ENCODE data around the gene PAM.

The PAM gene

DNA sequence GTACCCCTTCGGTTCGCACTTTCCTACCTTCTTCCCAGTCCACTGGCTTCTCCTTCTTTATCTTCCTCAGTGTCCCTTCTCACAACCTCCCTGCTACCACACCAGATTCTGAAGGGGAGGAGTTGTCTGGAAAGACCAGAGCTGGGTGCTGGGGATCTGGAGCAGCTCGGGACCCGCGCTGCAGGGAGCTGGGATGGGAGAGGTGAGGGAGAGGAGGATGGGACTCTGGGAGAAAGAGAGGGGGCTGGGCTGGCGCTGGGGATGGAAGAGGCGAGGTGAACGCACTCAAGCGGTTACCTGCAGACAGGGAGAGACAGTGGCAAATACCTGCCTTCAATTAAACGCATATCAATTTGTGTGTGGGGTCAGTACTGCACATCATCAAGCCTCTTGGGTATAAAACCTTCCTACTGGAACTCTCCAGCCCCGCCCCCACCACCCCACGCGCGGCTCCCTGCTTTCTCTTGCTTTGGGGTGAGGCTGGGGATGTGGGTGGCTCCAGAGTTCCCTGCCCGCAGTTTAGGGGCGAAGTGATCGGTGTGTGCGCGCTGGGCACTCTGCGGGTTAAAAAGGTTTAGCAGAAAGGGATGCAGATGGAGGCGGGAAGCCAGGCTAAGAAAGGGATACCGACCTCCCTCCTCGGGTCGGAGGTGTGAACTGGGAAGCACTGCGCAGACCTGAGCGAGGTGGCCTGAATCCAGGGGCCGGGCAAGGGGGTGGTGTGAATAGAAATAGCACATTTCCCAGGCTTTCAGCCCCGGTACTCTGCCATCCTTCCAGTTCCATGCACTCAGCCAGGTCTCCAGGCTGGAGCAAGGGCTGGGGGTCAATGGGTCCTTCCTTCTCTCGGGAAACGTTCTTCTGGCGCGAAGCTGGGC is 977 bp upstream of the PAM start (continued):
- TF ChIP-seq, protein P1, sequence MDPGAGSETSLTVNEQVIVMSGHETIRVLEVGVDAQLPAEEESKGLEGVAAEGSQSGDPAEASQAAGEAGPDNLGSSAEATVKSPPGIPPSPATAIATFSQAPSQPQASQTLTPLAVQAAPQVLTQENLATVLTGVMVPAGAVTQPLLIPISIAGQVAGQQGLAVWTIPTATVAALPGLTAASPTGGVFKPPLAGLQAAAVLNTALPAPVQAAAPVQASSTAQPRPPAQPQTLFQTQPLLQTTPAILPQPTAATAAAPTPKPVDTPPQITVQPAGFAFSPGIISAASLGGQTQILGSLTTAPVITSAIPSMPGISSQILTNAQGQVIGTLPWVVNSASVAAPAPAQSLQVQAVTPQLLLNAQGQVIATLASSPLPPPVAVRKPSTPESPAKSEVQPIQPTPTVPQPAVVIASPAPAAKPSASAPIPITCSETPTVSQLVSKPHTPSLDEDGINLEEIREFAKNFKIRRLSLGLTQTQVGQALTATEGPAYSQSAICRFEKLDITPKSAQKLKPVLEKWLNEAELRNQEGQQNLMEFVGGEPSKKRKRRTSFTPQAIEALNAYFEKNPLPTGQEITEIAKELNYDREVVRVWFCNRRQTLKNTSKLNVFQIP (CRISPR knock-in tag; IDR thresholded peaks at IDR 0.05; ENCODE audit: borderline replicate concordance, low read depth): no peak
- TF ChIP-seq ISL1 (CRISPR knock-in tag; IDR thresholded peaks at IDR 0.05) (no peak), RARB (CRISPR knock-in tag; IDR thresholded peaks at IDR 0.05) (no peak), OSR1 (CRISPR knock-in tag; IDR thresholded peaks at IDR 0.05) (no peak), BACH2 (CRISPR knock-in tag; IDR thresholded peaks at IDR 0.05; ENCODE audit: borderline replicate concordance) (no peak), ARNTL (CRISPR knock-in tag; IDR thresholded peaks at IDR 0.05; ENCODE audit: borderline replicate concordance, low read depth) (no peak)

DNA sequence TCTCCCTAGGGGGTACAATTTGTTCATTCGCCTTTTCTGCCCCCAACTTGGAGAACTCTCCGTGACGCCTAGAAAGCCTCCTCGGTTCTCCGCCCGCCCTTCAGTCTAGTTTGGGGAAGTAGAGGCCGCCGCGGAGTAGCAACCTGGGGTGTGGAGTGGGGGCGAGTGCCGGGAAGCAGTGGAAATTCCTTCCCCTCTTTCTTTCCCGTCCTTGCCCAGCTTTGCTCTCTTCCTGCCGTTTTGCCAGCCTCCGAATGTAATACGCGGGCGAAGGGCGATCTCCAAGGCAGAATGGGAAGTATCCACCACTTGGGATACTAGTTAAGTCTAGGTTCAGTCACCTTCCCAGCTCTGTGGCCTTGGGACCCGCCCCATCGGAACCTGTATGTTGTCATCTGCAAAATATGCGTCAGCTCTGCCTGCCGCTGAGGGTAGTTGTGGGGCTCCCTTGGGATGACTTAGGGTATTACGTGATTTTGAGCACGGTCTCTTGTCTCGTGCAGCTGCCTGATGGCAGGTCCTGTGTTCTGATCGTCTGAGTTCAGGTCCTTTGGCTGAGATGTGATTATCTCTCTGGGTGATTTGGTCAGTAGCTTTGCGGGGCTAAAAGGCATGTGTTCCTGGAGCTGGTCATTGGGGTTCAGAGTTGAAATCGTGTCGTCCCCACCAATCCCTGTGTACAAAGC is 724 bp downstream of the PAM start:
- peak; percentile 64 for ATAC-seq
- 0 out of 2 replicates have a peak, but pooled peaks have one; percentile 26 for TF ChIP-seq CSDC2 (CRISPR knock-in tag; IDR thresholded peaks at IDR 0.05)
- no peak for TF ChIP-seq ZFP3 (CRISPR knock-in tag; IDR thresholded peaks at IDR 0.05)
- no peak for TF ChIP-seq ARNTL (CRISPR knock-in tag; IDR thresholded peaks at IDR 0.05; ENCODE audit: borderline replicate concordance, low read depth)
- no peak for TF ChIP-seq ZNF70 (CRISPR knock-in tag; IDR thresholded peaks at IDR 0.05)

DNA sequence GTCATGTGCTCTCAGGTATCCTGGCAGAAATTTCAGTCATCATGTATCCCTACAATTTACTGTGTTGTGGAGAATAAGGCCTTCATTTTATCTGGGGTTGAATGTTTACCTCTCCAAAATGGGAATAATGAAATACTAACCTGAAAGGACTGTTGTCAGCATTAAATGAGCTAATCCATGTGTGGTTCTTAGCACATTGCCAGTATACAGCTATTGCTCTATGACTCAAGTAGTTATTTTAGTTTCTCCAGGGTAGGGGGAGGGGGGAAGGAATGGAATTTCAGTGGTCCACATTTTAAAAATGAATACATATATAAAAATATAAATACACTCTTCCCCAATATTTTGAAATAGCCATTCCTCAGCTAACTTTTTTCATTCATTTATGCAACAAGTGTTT is 3.5 kb downstream of the PAM start:
- TF ChIP-seq ZNF8 (CRISPR knock-in tag; IDR thresholded peaks at IDR 0.05): no peak
- no peak for TF ChIP-seq BACH2 (CRISPR knock-in tag; IDR thresholded peaks at IDR 0.05; ENCODE audit: borderline replicate concordance)
- TF ChIP-seq TOX (CRISPR knock-in tag; IDR thresholded peaks at IDR 0.05; ENCODE audit: borderline replicate concordance): no peak
- no peak for TF ChIP-seq ZNF565 (CRISPR knock-in tag; conservative IDR thresholded peaks at IDR 0.05; ENCODE audit: low read depth)
- TF ChIP-seq ZNF70 (CRISPR knock-in tag; IDR thresholded peaks at IDR 0.05): no peak
- no peak for TF ChIP-seq TCF4 (CRISPR knock-in tag; IDR thresholded peaks at IDR 0.05; ENCODE audit: borderline replicate concordance)
- TF ChIP-seq, protein P2, sequence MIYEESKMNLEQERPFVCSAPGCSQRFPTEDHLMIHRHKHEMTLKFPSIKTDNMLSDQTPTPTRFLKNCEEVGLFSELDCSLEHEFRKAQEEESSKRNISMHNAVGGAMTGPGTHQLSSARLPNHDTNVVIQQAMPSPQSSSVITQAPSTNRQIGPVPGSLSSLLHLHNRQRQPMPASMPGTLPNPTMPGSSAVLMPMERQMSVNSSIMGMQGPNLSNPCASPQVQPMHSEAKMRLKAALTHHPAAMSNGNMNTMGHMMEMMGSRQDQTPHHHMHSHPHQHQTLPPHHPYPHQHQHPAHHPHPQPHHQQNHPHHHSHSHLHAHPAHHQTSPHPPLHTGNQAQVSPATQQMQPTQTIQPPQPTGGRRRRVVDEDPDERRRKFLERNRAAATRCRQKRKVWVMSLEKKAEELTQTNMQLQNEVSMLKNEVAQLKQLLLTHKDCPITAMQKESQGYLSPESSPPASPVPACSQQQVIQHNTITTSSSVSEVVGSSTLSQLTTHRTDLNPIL (CRISPR knock-in tag; IDR thresholded peaks at IDR 0.05; ENCODE audit: low read depth): no peak
- no peak for ATAC-seq

DNA sequence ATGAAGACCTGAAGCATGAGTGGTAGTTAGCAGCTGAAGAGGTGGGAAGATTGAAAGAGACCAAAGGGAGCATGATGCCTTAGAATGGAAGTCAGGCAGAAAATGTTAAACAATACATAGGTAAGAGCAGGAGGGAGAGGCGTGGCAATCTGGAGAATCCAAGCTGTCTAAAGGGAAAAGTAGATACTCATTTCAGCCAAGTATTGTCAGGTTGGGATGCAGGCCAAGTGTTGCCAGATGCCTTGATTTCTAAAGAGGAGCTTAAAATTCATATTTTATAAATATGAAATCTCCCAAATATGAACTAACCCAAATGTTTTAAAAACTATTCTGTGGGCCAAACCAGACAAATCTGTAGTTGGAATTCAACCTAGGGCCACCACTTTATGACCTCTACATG is 4.2 kb downstream of the PAM start:
- no peak for ATAC-seq
- no peak for TF ChIP-seq GLIS3 (CRISPR knock-in tag; IDR thresholded peaks at IDR 0.05)
- no peak for TF ChIP-seq ZFP3 (CRISPR knock-in tag; IDR thresholded peaks at IDR 0.05)
- no peak for TF ChIP-seq OSR1 (CRISPR knock-in tag; IDR thresholded peaks at IDR 0.05)
- TF ChIP-seq ZNF8 (CRISPR knock-in tag; IDR thresholded peaks at IDR 0.05): no peak
- TF ChIP-seq ESRRG (CRISPR knock-in tag; IDR thresholded peaks at IDR 0.05): no peak
- TF ChIP-seq, protein P2 (CRISPR knock-in tag; IDR thresholded peaks at IDR 0.05; ENCODE audit: low read depth): no peak
- TF ChIP-seq, protein P1 (CRISPR knock-in tag; IDR thresholded peaks at IDR 0.05; ENCODE audit: borderline replicate concordance, low read depth): no peak
- no peak for TF ChIP-seq PPARA (CRISPR knock-in tag; IDR thresholded peaks at IDR 0.05; ENCODE audit: borderline replicate concordance)
- TF ChIP-seq, protein P3, sequence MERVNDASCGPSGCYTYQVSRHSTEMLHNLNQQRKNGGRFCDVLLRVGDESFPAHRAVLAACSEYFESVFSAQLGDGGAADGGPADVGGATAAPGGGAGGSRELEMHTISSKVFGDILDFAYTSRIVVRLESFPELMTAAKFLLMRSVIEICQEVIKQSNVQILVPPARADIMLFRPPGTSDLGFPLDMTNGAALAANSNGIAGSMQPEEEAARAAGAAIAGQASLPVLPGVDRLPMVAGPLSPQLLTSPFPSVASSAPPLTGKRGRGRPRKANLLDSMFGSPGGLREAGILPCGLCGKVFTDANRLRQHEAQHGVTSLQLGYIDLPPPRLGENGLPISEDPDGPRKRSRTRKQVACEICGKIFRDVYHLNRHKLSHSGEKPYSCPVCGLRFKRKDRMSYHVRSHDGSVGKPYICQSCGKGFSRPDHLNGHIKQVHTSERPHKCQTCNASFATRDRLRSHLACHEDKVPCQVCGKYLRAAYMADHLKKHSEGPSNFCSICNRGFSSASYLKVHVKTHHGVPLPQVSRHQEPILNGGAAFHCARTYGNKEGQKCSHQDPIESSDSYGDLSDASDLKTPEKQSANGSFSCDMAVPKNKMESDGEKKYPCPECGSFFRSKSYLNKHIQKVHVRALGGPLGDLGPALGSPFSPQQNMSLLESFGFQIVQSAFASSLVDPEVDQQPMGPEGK (CRISPR knock-in tag; IDR thresholded peaks at IDR 0.05; ENCODE audit: borderline replicate concordance): no peak
- TF ChIP-seq, protein P4, sequence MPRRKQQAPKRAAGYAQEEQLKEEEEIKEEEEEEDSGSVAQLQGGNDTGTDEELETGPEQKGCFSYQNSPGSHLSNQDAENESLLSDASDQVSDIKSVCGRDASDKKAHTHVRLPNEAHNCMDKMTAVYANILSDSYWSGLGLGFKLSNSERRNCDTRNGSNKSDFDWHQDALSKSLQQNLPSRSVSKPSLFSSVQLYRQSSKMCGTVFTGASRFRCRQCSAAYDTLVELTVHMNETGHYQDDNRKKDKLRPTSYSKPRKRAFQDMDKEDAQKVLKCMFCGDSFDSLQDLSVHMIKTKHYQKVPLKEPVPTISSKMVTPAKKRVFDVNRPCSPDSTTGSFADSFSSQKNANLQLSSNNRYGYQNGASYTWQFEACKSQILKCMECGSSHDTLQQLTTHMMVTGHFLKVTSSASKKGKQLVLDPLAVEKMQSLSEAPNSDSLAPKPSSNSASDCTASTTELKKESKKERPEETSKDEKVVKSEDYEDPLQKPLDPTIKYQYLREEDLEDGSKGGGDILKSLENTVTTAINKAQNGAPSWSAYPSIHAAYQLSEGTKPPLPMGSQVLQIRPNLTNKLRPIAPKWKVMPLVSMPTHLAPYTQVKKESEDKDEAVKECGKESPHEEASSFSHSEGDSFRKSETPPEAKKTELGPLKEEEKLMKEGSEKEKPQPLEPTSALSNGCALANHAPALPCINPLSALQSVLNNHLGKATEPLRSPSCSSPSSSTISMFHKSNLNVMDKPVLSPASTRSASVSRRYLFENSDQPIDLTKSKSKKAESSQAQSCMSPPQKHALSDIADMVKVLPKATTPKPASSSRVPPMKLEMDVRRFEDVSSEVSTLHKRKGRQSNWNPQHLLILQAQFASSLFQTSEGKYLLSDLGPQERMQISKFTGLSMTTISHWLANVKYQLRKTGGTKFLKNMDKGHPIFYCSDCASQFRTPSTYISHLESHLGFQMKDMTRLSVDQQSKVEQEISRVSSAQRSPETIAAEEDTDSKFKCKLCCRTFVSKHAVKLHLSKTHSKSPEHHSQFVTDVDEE (CRISPR knock-in tag; IDR thresholded peaks at IDR 0.05): no peak
- no peak for TF ChIP-seq SNAI2 (CRISPR knock-in tag; IDR thresholded peaks at IDR 0.05)
- no peak for TF ChIP-seq RARB (CRISPR knock-in tag; IDR thresholded peaks at IDR 0.05)
- TF ChIP-seq ZNF565 (CRISPR knock-in tag; conservative IDR thresholded peaks at IDR 0.05; ENCODE audit: low read depth): no peak

Data from SK-N-SH treated with all-trans-retinoic acid at 6 μM for 48 hours (cell line).